NCI-H524 (cell line): ENCODE data around the gene FOXO6.

ENCODE experiments used
- DNase-seq, 2 experiments: peaks; one replicate each; lab custom pipeline; 2025; lab: John Stamatoyannopoulos, UW

FOXO6 gene

DNA sequence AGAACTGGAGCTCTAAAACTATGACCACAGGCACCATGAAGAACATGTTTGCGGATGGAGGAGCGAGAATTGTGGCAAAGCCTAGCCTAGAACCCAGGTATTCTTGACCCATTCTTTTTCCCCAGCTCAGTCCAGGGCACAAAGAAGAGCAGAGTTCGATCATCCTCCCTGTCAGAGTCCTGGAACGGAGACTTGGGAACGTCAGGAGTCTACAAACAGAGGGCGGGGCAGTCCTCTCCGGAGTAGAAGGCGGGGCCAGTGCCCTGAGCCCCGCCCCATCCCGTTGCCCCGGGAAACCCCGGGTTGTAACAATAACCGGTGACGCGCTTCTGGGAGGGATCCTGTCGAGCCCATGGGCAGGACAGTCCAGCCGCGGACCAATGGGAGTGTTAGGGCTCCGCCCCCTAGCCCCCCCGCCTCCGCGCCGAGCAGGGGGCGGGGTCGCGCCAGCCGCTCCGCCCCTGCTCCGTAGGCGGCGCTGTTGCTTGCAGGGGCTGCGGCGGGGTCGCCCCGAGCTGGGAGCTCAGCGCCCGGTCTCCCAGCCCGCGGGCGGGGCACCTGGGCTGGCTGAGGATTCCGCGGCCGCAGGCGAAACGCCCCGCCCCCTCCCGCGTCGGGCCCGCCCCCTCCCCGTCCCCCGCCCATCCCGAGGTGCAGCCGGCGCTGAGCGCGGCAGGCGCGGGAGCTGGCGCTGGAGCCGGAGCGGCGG is at the start of gene FOXO6:
Gene FOXO6 (plus strand): TSS at position 649 of the 709 bp plus-strand sequence.
- DNase-seq = peak; percentile 96 to 98

- DNase-seq = no peak
These were observed 48.1 kb upstream of the FOXO6 start for GRCh38 chr1:41312991-41313645.

DNA sequence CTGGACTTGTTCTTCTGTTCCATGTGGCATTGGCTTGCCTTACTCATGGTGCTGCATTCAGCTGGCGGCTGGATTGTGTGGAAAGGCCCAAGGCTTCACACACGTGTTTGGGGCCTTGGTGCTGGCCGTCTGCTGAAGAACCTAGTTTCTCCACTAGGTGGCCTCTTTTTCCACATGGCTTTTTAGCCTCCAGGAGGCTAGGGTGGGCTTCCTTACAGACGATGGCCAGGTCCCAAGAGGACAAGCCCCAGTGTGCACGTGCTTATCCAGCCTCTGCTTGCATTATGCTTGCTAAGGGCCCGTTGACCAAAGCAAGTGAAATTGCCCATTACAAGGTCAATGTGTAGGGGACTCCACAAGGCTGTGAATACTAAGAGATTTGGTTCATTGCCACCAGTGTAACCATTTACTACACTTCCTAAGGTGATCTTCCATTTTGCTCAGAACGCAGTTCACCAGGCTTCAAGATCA is 47.5 kb upstream of the FOXO6 start:
- peak in 1 of 2 experiments; percentile 53 for DNase-seq

DNA sequence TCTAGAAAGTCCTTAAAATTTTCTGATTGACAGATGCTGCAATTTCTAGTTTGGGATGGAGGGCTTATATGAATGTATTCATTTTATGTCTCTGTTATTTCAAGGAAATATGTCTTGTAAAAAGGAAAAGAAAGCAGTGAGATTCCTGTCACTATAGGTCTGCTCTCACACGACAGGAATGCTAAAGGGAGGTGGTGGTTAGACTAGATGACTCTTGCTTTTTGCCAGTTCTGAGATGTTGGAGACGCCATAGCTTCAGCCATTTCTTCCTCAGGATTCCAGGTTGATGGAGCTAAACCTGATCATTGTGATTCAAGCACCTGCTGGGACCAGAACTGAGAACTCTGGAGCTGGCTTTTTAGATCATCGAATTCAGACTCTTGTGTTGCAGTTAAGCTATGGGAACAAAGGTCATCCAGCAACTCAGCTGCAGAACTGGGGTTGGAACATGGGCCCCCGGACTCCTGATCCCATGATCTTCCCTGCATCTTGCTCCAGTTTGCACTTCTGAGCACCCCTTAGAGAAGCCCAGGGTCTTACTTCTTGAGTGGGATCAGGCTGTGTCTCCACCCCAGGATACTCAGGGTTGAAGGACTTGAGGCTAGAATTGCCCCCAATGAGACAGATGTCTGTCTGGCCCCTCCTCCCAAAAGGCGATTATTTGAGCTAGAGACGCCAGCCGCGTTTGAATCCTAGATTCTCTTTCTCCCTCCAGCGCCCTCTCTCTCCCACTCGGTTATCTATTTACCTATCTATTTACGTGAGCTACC is 46.7 kb upstream of the FOXO6 start:
- peak; percentile 95 to 98 for DNase-seq

DNA sequence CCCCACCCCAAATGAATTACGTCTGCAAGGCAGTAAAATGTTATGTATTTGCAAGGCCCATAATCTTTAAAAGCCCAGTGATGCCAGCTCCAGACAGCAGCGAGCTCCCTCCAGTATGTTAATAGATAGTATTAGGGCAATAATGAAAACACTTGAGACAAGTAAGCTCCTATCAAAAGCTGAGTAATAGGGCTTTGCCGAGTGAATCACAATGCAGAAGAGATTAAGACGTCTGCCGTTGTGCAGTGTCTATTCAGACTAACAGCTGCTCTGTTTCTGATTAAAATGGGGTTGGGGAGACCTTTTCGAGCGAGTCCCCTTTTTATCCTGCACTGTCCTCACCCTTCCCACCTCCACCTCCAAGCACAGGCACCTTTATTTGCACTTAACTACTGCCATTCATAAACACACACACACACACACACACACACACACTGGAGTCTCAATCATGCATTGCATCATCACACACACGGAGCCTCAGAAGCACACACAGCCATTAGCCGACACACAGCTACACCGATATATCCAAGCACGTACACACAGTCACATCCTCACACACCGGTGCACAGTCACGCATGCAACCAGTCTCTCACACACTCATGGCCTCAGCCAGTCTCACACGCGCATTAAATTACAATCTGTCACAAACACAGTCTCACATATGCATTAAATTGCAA is 46.0 kb upstream of the FOXO6 start:
- DNase-seq = peak; percentile 95 to 98

GRCh38 chr1:41315871-41316270 is 45.4 kb upstream of the FOXO6 start:
- DNase-seq = peak in 1 of 2 experiments; percentile 47

GRCh38 chr1:41317361-41317760 is 43.9 kb upstream of the FOXO6 start:
- DNase-seq = no peak

DNA sequence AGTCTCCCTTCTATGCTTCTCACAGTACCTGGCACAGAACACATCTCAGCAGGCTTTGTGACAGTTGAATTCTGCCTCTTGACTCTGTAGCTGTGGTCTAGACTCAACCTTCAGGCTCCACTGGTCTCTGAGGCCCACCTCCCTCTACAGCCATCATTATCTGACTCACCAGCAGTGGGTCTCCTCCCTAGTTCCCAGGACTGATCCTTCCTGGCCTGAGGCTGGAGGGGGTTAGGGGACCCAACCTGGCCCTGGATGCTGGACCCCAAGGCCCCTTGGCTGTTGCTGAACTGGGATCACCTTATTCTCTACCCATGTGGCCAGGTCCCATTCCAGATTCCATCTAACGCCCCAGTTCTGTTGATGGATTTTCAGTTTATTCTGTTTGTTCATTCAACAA is 43.1 kb upstream of the FOXO6 start:
- no peak for DNase-seq

- no peak for DNase-seq
These were observed 42.0 kb upstream of the FOXO6 start for GRCh38 chr1:41319106-41319755.

GRCh38 chr1:41319807-41320711 is 41.2 kb upstream of the FOXO6 start:
- peak; percentile 80 to 92 for DNase-seq

DNA sequence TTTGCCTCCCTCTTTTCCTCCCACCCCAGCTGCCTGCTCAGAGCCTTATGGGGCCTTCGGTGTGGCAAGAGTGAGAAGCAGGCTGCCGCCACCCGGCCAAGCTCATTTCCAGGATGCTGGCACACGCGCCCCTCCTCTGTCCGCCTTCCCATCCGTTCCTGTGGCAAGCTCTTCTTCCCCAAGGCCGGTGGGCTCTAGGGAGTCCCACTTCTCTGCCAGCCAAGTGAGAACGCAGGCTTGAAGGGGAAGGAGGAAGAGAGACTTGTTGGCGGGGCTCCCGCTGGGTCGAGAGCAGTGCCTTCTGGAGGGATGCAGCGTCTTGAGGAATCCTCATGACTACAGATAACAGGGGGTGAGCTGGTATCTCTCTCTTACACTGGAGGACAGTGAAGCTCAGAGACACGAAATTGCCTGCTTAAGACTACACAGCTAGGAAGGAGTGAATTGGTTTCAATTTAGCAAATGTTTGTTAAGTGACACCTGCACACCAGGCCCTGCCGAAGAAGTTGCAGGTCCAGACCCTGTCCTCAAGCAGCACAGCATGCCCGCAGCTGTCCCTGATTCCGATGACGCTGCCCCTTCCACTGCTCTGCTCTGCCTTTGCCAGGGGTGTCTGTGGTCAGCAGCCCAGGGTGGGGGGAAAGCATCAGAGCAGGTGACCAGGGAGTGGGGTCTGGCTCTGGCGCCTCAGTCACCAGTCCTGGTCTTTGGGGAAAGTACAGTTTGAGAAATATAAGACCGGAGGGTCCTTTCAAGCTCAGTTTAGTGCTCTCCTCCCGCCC is 40.1 kb upstream of the FOXO6 start:
- DNase-seq = peak; percentile 45 to 69

- peak in 1 of 2 experiments; percentile 26 for DNase-seq
These were observed 39.1 kb upstream of the FOXO6 start for GRCh38 chr1:41322101-41322661.

GRCh38 chr1:41322835-41323234 is 38.4 kb upstream of the FOXO6 start:
- DNase-seq = peak; percentile 38 to 69

- DNase-seq = no peak
These were observed 38.0 kb upstream of the FOXO6 start for GRCh38 chr1:41323243-41323642.

DNA sequence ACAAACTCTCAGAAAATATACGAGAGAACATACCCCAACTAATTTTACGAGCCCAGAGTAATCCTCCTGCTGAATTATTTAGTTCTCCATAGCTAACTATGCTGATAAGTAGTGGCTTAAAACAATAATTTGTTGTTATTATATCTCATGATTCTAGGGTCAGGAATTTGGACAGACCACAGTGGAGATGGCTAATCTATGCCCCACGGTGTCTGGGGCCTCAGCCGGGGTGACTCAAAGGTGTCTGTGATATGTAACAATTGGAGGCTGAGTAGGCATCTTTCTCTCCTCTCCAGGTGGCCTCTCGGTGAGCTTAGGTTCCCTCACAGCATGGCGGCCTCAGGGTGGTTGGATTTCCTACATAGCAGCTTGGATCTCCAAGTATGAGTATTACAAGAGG is 35.4 kb upstream of the FOXO6 start:
- DNase-seq = no peak

GRCh38 chr1:41327383-41327999 is 33.7 kb upstream of the FOXO6 start:
- DNase-seq = peak; percentile 80 to 94

- peak in 1 of 2 experiments; percentile 53 for DNase-seq
These were observed 33.1 kb upstream of the FOXO6 start for GRCh38 chr1:41328001-41328615.
